H9 (cell line): Measurements from ENCODE around the gene SNAP47. TPM values are rescaled to one million over a fixed set of nuclear protein-coding genes. Genes with fewer than 3 reads are reported as not detected.

Experiments
- DNase-seq: peaks from one replicate; pipeline ENCODE4 v3.0.0-alpha.2; 2017
- H2AFZ ChIP-seq: one replicate; pipeline ENCODE4 v1.6.1; 2013; ENCODE audit warnings: mild to moderate bottlenecking, low read length, control low read depth, moderate library complexity
- H2AK5ac ChIP-seq: 2 replicates; pipeline ENCODE4 v1.6.1; 2013; ENCODE audit warnings: low read length, control low read depth, mixed read lengths; ENCODE audit not compliant: insufficient read length
- H2BK120ac ChIP-seq: one replicate; pipeline ENCODE4 v1.6.1; 2013; ENCODE audit warnings: low read depth, mild to moderate bottlenecking, low read length, control low read depth, inconsistent platforms; ENCODE audit not compliant: poor library complexity, severe bottlenecking
- H2BK12ac ChIP-seq: 2 replicates; pipeline ENCODE4 v1.6.1; 2013; ENCODE audit warnings: low read length, control low read depth, mixed read lengths, low read depth; ENCODE audit not compliant: insufficient read length
- H2BK15ac ChIP-seq: 2 replicates; pipeline ENCODE4 v1.6.1; 2013; ENCODE audit warnings: low read depth, low read length, control low read depth
- H2BK20ac ChIP-seq: one replicate; pipeline ENCODE4 v1.6.1; 2013; ENCODE audit warnings: low read depth, mild to moderate bottlenecking, low read length, control low read depth, inconsistent platforms; ENCODE audit not compliant: poor library complexity, severe bottlenecking
- H2BK5ac ChIP-seq: 2 replicates; pipeline ENCODE4 v1.6.1; 2013; ENCODE audit warnings: low read length, control low read depth, mixed read lengths; ENCODE audit not compliant: insufficient read length
- H3K14ac ChIP-seq: 2 replicates; pipeline ENCODE4 v1.6.1; 2013; ENCODE audit warnings: low read length, control low read depth; ENCODE audit not compliant: insufficient read depth
- H3K18ac ChIP-seq: 2 replicates; pipeline ENCODE4 v1.6.1; 2013; ENCODE audit warnings: low read depth, mild to moderate bottlenecking, mixed read lengths, low read length, control low read depth; ENCODE audit not compliant: insufficient read length
- H3K23ac ChIP-seq: 2 replicates; pipeline ENCODE4 v1.6.1; 2013; ENCODE audit warnings: low read length, control low read depth, mixed read lengths, low read depth; ENCODE audit not compliant: insufficient read length
- H3K23me2 ChIP-seq: 2 replicates; pipeline ENCODE4 v1.6.1; 2013; ENCODE audit warnings: low read depth, mild to moderate bottlenecking, mixed read lengths, low read length, control low read depth; ENCODE audit not compliant: insufficient read length, poor library complexity, severe bottlenecking
- H3K27ac ChIP-seq: 2 replicates; pipeline ENCODE4 v1.5.1; 2013; ENCODE audit warnings: low read length, control low read depth, mixed read lengths, low read depth; ENCODE audit not compliant: insufficient read length
- H3K27me3 ChIP-seq: 2 replicates; pipeline ENCODE4 v1.6.1; 2013; ENCODE audit warnings: low read length, control low read depth, inconsistent platforms; ENCODE audit not compliant: insufficient read depth
- H3K4ac ChIP-seq: 2 replicates; pipeline ENCODE4 v1.6.1; 2013; ENCODE audit warnings: low read depth, mild to moderate bottlenecking, control low read depth, inconsistent platforms, low read length, moderate library complexity
- H3K4me1 ChIP-seq: 2 replicates; pipeline ENCODE4 v1.6.1; 2013; ENCODE audit warnings: low read length, control low read depth, inconsistent platforms; ENCODE audit not compliant: insufficient read depth
- H3K4me2 ChIP-seq: 2 replicates; pipeline ENCODE4 v1.6.1; 2013; ENCODE audit warnings: low read length, control low read depth, mixed read lengths; ENCODE audit not compliant: insufficient read length, insufficient read depth
- H3K56ac ChIP-seq: 2 replicates; pipeline ENCODE4 v1.6.1; 2013; ENCODE audit warnings: low read depth, mild to moderate bottlenecking, mixed read lengths, low read length, control low read depth; ENCODE audit not compliant: insufficient read length
- H3K79me1 ChIP-seq: 2 replicates; pipeline ENCODE4 v1.6.1; 2013; ENCODE audit warnings: low read depth, mild to moderate bottlenecking, moderate library complexity, low read length, control low read depth, inconsistent platforms; ENCODE audit not compliant: insufficient read depth, poor library complexity, severe bottlenecking
- H3K79me2 ChIP-seq: 2 replicates; pipeline ENCODE4 v1.6.1; 2013; ENCODE audit warnings: low read length, control low read depth, inconsistent platforms; ENCODE audit not compliant: insufficient read depth
- H3K9ac ChIP-seq: 2 replicates; pipeline ENCODE4 v1.6.1; 2013; ENCODE audit warnings: low read length, control low read depth, mixed read lengths; ENCODE audit not compliant: insufficient read length; ENCODE audit errors: extremely low read depth
- H3K9me3 ChIP-seq: one replicate; pipeline ENCODE4 v1.6.1; 2013; ENCODE audit warnings: low read depth, low read length, inconsistent platforms; ENCODE audit not compliant: control insufficient read depth
- H3T11ph ChIP-seq: one replicate; pipeline ENCODE4 v1.6.1; 2013; ENCODE audit warnings: mild to moderate bottlenecking, low read length, control low read depth, inconsistent platforms
- H4K20me1 ChIP-seq: one replicate; pipeline ENCODE4 v1.6.1; 2013; ENCODE audit not compliant: control insufficient read depth, insufficient read length, insufficient read depth
- H4K5ac ChIP-seq: 2 replicates; pipeline ENCODE4 v1.6.1; 2013; ENCODE audit warnings: low read depth, mild to moderate bottlenecking, mixed read lengths, low read length, control low read depth; ENCODE audit not compliant: insufficient read length
- H4K8ac ChIP-seq: replicated peaks from 2 replicates; pipeline ENCODE4 v1.6.1; 2013; ENCODE audit warnings: low read length, control low read depth, mixed read lengths, low read depth; ENCODE audit not compliant: insufficient read length
- H4K91ac ChIP-seq: 2 replicates; pipeline ENCODE4 v1.6.1; 2013; ENCODE audit warnings: low read depth, mild to moderate bottlenecking, moderate library complexity, mixed read lengths, low read length, control low read depth; ENCODE audit not compliant: insufficient read length
- H3K27ac Mint-ChIP-seq, 3 experiments: 2 replicates in 2 of 3; 3 replicates in 1 of 3; pipeline ENCODE4 v1.8.0; 2020 to 2021; ENCODE audit warnings: mixed read lengths in 3 of 3, mild to moderate bottlenecking in 1 of 3, moderate library complexity in 1 of 3
- H3K27me3 Mint-ChIP-seq: 2 replicates; pipeline ENCODE4 v1.8.0; 2021; ENCODE audit warnings: low read depth, mild to moderate bottlenecking, moderate library complexity, mixed read lengths
- H3K36me3 Mint-ChIP-seq, 3 experiments: 2 replicates in 2 of 3; 3 replicates in 1 of 3; pipeline ENCODE4 v1.8.0; 2020 to 2021; ENCODE audit warnings: low read depth in 3 of 3, mixed read lengths in 3 of 3; ENCODE audit not compliant: insufficient read depth in 1 of 3
- H3K4me1 Mint-ChIP-seq, 2 experiments: 2 replicates each; pipeline ENCODE4 v1.8.0; 2020; ENCODE audit warnings: mixed read lengths in 2 of 2
- H3K4me3 Mint-ChIP-seq, 2 experiments: 2 replicates in 1 of 2; 3 replicates in 1 of 2; pipeline ENCODE4 v1.8.0; 2020 to 2021; ENCODE audit warnings: mild to moderate bottlenecking in 2 of 2, mixed read lengths in 2 of 2, moderate library complexity in 1 of 2
- H3K9me3 Mint-ChIP-seq, 2 experiments: 2 replicates in 1 of 2; 3 replicates in 1 of 2; pipeline ENCODE4 v1.8.0; 2020; ENCODE audit warnings: mild to moderate bottlenecking in 2 of 2, mixed read lengths in 2 of 2, moderate library complexity in 1 of 2
- WGBS: extraction: QIAGEN DNeasy Blood & Tissue Kit; methylation state at CpG from one replicate; pipeline ENCODE4 v1.1.7; 2013; ENCODE audit warnings: missing lambda C conversion rate, low lambda C conversion rate, mixed read lengths; ENCODE audit not compliant: insufficient read length; ENCODE audit errors: extremely low coverage; 5-methylcytosine and 5-hydroxymethylcytosine counted together
- total RNA-seq: library from RNA; stranded (reverse); gene quantifications from 2 replicates; pipeline ENCODE4 v1.2.1, GENCODE V29; 2021
- TF ChIP-seq, protein P1 (sequence below): fragments of 200-600 bp; sonication (generic); conservative IDR thresholded peaks from 3 replicates; pipeline ENCODE4 v1.8.0; 2021; ENCODE audit warnings: antibody characterized with exemption, mild to moderate bottlenecking

SNAP47 gene
- total RNA-seq, 1 experiment from 2014 or later, result 44.1 TPM

DNA sequence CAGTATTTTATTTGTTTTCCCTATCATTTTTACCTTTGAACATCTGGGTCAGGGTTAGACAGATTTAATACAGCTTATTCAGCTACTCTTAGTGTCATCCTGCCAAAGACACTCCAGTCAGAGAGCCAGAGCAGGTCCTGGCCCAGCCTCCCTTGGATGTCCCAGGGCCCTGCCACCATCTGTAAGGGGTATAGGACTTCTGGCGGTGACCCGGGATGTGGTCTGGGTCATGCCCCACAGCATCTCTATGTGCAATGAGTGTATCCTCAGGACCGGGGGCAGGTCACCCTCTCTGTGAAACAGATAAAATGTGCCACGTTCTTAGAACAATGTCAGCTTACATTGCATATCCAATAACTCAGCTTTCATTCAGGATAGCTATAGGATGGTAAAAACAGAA is 42.4 kb downstream of the SNAP47 start:
- Mint-ChIP-seq H3K36me3 (peaks cover 2 to 20% (median 15%) of the 10 kb centered on the region in 3 experiments; a peak in 5 of 7 replicates), H3K27me3 (no peaks in the 10 kb centered on the region), H3K4me3 (no peak overlapping the region), H3K9me3 (no peaks in the 10 kb centered on the region), H3K27ac (no peak overlapping the region), H3K4me1 (no peaks in the 10 kb centered on the region)
- Histone ChIP-seq H4K20me1 (no peaks in the 10 kb centered on the region), H2AFZ (no peak overlapping the region), H2BK120ac (no peak overlapping the region), H3K23ac (no peak overlapping the region), H2BK20ac (no peak overlapping the region), H2BK15ac (no peak overlapping the region), H3K9ac (no peak overlapping the region), H3K9me3 (no peaks in the 10 kb centered on the region), H3K18ac (no peak overlapping the region), H2BK5ac (no peak overlapping the region), H3K27ac (no peak overlapping the region), H3K4me1 (no peaks in the 10 kb centered on the region), H2AK5ac (no peak overlapping the region), H3K56ac (no peak overlapping the region), H4K91ac (no peak overlapping the region), H3K79me1 (no peaks in the 10 kb centered on the region), H3K4ac (no peak overlapping the region), H3K14ac (no peak overlapping the region), H3K27me3 (no peaks in the 10 kb centered on the region), H4K8ac (no peak overlapping the region), H2BK12ac (no peak overlapping the region), H3K79me2 (no peaks in the 10 kb centered on the region), H3T11ph (no peak overlapping the region), H4K5ac (no peak overlapping the region), H3K23me2 (no peaks in the 10 kb centered on the region), H3K4me2 (no peak overlapping the region)
- TF ChIP-seq, protein P1, sequence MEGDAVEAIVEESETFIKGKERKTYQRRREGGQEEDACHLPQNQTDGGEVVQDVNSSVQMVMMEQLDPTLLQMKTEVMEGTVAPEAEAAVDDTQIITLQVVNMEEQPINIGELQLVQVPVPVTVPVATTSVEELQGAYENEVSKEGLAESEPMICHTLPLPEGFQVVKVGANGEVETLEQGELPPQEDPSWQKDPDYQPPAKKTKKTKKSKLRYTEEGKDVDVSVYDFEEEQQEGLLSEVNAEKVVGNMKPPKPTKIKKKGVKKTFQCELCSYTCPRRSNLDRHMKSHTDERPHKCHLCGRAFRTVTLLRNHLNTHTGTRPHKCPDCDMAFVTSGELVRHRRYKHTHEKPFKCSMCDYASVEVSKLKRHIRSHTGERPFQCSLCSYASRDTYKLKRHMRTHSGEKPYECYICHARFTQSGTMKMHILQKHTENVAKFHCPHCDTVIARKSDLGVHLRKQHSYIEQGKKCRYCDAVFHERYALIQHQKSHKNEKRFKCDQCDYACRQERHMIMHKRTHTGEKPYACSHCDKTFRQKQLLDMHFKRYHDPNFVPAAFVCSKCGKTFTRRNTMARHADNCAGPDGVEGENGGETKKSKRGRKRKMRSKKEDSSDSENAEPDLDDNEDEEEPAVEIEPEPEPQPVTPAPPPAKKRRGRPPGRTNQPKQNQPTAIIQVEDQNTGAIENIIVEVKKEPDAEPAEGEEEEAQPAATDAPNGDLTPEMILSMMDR, result no peak
- WGBS, result no CpG with 5 or more reads among the region's 4 CpGs
- DNase-seq, result no peak
